HG03521 (cell line): ENCODE data around the gene ALDH3A2.
"Not testable (repeated sequence)": the region's sequence is repeated elsewhere in the genome, so short reads cannot be mapped to it uniquely, and the experiment has no call there.

Experiments used
- ATAC-seq: cut with Tn5 transposase; IDR thresholded peaks from one replicate; pipeline ENCODE4 v1.9.1; 2021; ENCODE audit warnings: mild to moderate bottlenecking, moderate library complexity; ENCODE audit not compliant: unreplicated experiment

ALDH3A2 gene

DNA sequence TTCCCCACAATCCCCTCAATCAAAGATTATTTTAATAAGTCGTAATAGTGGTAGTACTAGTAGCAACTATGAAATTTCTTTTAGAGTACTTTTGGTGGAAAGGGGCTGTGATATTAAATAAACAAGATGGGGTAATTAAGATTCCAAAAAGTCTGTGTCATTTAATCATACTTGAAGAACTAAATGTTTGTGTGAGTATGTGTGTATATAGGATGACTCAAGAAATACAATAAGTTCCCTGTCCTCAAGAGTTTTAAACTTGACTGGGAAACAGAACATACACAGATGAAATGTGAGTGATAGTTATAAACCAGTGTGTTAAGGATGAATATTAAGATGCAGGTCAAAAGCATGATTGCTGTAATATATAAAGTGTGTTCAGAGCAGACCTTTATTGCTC lies 2.3 kb downstream of the ALDH3A2 start:
- no peak for ATAC-seq

- no peak for ATAC-seq
These were observed 3.1 kb downstream of the ALDH3A2 start for GRCh38 chr17:19651451-19652238.

DNA sequence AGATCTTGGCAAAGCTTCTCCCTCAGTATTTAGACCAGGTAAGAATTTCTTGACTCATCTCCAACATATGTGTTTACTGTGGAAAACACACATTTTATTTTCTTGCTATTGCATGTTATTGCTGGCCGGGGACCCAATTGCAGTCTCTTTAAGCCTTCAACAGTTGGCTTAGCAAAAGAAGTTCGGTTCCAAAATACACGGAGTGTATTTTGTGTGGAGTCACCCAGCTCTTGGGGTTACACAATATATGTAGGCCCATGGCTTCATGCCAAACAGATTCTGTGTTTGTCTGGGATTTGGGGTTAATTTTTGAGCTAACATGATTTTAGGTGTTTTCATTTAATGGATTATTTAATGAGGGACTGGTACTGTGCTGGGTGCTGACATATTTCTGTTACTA lies 4.0 kb downstream of the ALDH3A2 start:
- no peak for ATAC-seq

DNA sequence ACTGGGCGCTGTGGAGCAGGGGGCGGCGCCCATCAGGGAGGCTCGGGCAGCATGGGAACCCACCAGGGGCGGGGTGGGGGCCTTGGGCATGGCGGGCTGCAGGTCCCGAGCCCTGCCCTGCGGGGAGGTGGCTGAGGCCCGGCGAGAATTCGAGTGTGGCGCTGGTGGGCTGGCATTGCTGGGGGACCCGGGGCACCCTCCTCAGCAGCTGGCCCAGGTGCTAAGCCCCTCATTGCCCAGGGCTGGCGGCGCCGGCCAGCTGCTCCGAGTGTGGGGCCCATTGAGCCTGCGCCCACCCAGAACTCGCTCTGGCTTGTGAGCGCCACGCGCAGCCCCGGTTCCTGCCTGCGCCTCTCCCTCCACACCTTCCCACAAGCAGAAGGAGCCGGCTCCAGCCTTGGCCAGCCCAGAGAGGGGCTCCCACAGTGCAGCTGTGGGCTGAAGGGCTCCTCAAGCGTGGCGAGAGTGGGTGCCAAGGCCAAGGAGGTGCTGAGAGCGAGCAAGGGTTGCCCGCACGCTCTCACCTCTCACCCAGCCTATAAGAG lies 5.9 kb downstream of the ALDH3A2 start:
- ATAC-seq, result no peak

GRCh38 chr17:19654896-19655295 lies 6.3 kb downstream of the ALDH3A2 start:
- ATAC-seq, result no peak

DNA sequence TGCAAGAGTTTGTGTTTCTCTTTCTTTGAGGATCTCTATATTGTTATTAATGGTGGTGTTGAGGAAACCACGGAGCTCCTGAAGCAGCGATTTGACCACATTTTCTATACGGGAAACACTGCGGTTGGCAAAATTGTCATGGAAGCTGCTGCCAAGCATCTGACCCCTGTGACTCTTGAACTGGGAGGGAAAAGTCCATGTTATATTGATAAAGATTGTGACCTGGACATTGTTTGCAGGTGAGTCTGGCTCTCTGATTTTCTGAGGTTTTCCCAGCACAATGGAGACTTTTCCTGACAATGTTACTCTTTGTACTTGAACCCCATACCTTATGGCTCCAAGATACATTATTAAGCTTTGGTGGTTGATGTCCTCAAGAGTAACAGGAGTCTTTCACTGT lies 7.8 kb downstream of the ALDH3A2 start:
- no peak for ATAC-seq

DNA sequence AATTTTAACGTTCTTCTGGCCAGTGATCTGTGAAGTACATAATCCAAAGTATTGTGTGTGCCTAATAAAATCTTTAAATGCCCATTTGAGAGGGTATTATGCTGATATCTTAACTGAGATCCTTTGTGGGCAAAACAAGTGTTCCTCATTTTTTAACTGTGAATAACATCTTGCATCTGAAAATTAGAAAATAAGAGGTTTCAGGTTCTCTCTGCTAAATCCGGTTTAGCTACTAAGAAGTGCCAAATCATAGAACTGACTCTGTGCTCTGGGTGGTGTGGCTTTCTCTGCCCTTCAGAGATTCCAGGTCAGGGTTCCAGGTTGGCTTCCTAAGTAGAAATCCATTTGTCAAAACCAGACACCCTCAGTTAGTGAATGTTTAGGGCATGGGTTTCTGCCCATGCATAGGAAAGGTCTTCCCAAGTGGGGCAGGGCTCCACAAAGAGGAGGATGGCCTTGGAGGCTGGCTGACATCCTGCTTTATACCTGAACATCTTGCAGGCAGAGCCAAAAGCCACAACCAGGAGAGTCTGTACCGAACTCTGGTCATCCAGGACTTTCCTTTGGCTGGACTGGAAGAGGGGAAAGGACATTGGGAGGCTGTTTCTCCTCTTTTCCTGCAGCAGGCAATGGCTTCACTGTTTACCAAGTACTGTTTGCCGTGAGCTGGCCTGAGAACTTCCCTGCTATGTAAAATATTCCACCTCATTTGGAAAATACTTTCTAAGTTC lies 8.5 kb downstream of the ALDH3A2 start:
- no peak for ATAC-seq

DNA sequence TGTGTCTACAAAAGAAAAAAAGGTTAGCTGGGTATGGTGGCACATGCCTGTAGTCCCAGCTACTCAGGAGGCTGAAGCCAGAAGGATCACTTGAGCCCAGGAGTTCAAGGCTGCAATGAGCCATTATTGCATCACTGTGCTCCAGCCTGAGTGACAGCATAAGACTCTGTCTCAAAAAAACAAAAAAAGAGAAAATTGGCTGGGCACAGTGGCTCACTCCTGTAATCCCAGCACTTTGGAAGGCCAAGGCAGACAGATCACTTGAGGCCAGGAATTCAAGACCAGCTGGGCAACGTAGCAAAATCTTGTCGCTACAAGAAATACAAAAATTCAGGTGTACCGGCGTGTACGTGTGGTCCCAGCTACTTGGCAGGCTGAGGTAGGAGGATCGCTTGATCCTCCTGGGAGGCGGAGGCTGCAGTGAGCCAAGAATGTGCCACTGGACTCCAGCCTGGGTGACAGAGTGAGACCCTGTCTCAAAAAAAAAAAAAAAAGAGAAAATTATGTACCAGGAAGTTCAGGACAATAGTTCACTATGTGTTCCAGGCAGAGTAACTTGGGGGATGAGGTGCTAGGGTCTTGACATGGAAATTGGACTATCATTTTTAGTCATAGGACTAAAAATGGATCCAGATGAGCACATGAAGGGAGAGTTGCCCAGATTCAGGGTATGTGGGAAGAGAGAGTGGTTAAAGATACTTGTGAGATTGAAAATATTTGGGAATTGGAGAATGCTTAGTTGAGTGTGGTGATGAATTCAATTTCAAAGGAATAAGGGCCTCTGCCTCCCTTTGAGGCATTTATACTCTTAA lies 11.0 kb downstream of the ALDH3A2 start:
- ATAC-seq, result no peak

GRCh38 chr17:19660219-19660870 lies 11.8 kb downstream of the ALDH3A2 start:
- no peak for ATAC-seq

DNA sequence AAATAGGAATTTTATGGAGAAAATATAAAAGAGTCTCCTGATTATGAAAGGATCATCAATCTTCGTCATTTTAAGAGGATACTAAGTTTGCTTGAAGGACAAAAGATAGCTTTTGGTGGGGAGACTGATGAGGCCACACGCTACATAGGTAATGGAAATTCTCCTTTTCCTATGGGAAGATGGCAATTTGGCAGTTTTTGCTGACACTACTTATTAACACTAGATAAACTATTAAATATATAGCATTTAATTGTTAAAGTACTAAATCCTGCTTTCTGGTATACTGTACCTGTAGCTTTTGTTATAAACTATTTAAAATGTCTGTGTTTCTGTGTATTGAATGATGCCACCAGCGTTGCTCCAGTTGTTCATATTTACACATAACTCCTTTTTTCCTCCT lies 12.6 kb downstream of the ALDH3A2 start:
- ATAC-seq, result no peak

GRCh38 chr17:19663097-19663496 lies 14.5 kb downstream of the ALDH3A2 start:
- ATAC-seq, result no peak

GRCh38 chr17:19664136-19664820 lies 15.7 kb downstream of the ALDH3A2 start:
- ATAC-seq, result no peak

GRCh38 chr17:19664821-19665181 lies 16.2 kb downstream of the ALDH3A2 start:
- ATAC-seq, result no peak

GRCh38 chr17:19669680-19670079 lies 21.1 kb downstream of the ALDH3A2 start:
- not testable (repeated sequence) for ATAC-seq

DNA sequence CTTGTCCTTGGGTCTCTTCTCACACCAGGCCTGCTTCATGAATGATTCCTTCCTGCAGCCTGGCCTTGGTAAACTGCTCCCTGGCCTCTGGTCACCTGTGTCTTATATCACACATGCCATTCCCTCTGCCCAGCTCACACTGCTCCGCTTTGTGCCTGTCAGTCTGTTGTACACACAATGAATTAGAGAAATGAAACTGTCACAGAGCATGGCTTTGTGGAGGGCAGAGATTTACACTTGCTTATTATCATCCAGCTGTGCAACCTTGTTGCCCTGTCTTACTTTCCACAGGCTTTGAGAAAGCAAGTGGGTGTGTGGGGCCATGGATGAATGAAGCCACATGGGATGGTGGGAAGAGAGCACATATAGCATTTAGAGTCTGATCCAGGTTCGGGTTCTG lies 22.4 kb downstream of the ALDH3A2 start:
- ATAC-seq, result no peak

DNA sequence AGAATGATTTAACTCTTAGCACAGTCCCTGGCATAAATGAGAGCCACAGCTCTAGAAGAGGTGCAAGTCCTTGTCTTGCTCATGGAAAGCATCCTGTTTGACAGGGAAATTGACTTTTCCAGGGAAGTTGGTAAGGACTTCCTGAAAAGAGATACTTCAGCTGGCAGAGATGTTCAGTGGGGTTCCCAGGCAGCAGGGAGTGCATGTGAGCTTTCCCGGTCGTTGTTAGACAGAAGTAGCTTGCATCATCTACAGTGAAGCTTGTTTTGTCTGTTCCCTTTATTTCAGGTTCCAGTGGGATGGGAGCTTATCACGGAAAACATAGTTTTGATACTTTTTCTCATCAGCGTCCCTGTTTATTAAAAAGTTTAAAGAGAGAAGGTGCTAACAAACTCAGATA lies 22.9 kb downstream of the ALDH3A2 start:
- ATAC-seq, result no peak

DNA sequence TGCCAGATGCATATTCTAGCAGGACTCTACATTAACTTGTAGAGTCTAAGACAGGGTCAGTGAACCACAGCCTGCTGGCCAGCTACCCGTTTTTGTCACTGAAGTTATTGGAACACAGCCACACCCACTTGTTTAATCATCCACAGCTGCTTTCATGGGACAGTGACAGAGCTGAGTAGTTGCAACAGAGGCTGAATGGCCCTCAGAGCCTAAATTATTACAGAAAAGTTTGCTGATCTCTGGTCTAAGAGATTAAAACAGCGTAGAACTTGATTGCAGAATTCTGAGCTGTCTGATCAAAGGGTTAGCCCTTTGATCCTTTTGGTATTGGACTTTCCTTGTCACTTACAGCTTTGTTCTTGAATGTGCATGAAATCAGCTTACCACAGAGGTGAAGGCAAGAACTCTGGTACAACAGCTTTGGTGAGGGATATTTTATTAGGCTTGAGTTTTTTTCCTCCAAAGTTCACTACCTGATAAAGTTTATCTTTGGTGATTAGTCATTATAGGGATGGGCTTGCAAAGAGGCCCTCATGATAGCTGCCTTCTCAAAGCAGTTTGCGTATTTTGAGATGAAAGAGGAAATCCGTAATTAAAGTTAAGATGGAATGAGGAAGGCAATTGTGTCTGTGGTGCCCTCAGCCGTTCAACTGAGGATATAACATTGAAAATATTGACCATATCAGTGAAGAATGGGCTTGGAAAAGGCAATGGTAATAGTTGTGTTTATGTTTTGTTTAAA lies 23.6 kb downstream of the ALDH3A2 start:
- no peak for ATAC-seq

DNA sequence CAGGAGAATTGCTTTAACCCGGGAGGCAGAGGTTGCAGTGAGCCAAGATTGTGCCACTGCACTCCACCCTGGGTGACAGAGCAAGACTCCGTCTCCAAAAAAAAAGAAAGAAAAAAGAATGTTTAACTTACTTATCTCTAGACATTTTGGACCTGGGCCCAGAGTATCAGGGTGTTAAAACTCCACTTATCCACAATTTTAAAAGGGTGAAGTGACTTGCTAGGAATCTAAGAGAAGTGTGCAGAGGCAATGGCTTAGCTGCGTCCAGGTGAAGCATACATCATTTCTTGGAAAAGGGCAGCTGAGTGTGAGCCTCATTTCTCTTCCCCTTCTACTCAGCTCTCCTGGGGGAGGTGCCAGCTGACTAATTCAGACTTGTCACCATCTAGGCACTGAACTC lies 25.1 kb downstream of the ALDH3A2 start:
- ATAC-seq, result no peak

DNA sequence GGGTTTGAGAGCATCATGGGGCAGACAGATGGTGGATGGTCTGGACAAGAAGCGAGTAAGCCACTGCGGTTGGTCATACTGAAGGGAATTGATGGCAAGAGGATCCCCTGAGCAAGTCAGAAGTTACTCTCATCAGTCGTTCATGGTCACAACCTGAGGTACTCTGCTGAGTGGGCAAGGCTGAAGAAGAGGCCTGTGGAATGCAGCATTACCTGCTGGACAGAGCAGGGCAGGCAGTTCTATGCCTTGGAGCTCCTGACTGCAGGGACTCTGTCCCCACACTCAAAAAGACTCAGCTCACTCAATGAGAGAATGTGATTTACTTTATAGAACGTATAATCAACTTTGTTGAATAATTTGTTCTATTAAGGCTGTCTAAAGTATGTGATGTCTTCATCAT lies 28.3 kb downstream of the ALDH3A2 start:
- ATAC-seq, result no peak
